Hepatocyte (in vitro differentiated cells): ENCODE data around the gene TMEM213. TPM values are rescaled to one million over a fixed set of nuclear protein-coding genes. Genes with fewer than 3 reads are reported as not detected.

Experiments used
- DNase-seq: peaks from one replicate; pipeline ENCODE4 v3.0.0-alpha.2; 2016; ENCODE audit warnings: low spot score
- H2AFZ ChIP-seq: fragments of 200-600 bp; sonication (generic); 2 replicates; pipeline ENCODE4 v1.6.0; 2016; ENCODE audit warnings: antibody characterized with exemption, mild to moderate bottlenecking
- H3K27ac ChIP-seq: fragments of 200-600 bp; sonication (generic); 2 replicates; pipeline ENCODE4 v1.5.1; 2016; ENCODE audit warnings: mild to moderate bottlenecking
- H3K27me3 ChIP-seq: fragments of 200-600 bp; sonication (generic); 2 replicates; pipeline ENCODE4 v1.6.1; 2016
- H3K36me3 ChIP-seq: fragments of 200-600 bp; sonication (generic); replicated peaks from 2 replicates; pipeline ENCODE4 v1.5.1; 2016; ENCODE audit warnings: low read depth; ENCODE audit not compliant: insufficient read depth
- H3K4me1 ChIP-seq: fragments of 200-600 bp; sonication (generic); 2 replicates; pipeline ENCODE4 v1.5.1; 2016; ENCODE audit warnings: mild to moderate bottlenecking, moderate library complexity; ENCODE audit not compliant: insufficient read depth
- H3K4me2 ChIP-seq: fragments of 200-600 bp; sonication (generic); 2 replicates; pipeline ENCODE4 v1.6.0; 2016
- H3K4me3 ChIP-seq: fragments of 200-600 bp; sonication (generic); 2 replicates; pipeline ENCODE4 v1.5.1; 2016; ENCODE audit warnings: mild to moderate bottlenecking
- H3K79me2 ChIP-seq: fragments of 200-600 bp; sonication (generic); 2 replicates; pipeline ENCODE4 v1.6.0; 2017; ENCODE audit warnings: mild to moderate bottlenecking
- H3K9me2 ChIP-seq: fragments of 200-600 bp; sonication (generic); replicated peaks from 2 replicates; pipeline ENCODE4 v1.6.0; 2017; ENCODE audit warnings: mild to moderate bottlenecking; ENCODE audit not compliant: insufficient read depth
- H3K9me3 ChIP-seq: fragments of 200-600 bp; sonication (generic); 2 replicates; pipeline ENCODE4 v1.5.1; 2016; ENCODE audit warnings: low read depth, mild to moderate bottlenecking
- H4K20me1 ChIP-seq: fragments of 200-600 bp; sonication (generic); 2 replicates; pipeline ENCODE4 v1.6.0; 2016; ENCODE audit warnings: mild to moderate bottlenecking; ENCODE audit not compliant: insufficient read depth, poor library complexity, severe bottlenecking
- EZH2 ChIP-seq: fragments of 200-600 bp; sonication (generic); IDR thresholded peaks from 2 replicates; pipeline ENCODE4 v1.6.1; 2016; ENCODE audit warnings: antibody characterized with exemption, mild to moderate bottlenecking, borderline replicate concordance
- EZH2phosphoT487 ChIP-seq: fragments of 200-600 bp; sonication (generic); IDR thresholded peaks from one replicate; pipeline ENCODE4 v1.6.1; 2018; ENCODE audit warnings: antibody characterized with exemption, mild to moderate bottlenecking, low read depth, moderate library complexity; ENCODE audit not compliant: unreplicated experiment, severe bottlenecking
- WGBS: methylation state at CpG from one replicate; pipeline ENCODE4 v1.1.6; 2016; ENCODE audit warnings: low lambda C conversion rate; ENCODE audit errors: missing lambda C conversion rate; 5-methylcytosine and 5-hydroxymethylcytosine counted together
- polyA plus RNA-seq: library from polyadenylated mRNA; unstranded; fragments of >200 nt; fragmentation: Nextera tagmentation; extraction: Ambion mirVana; gene quantifications from 2 replicates; pipeline ENCODE4 v1.2.1, GENCODE V29; 2016
- total RNA-seq: library from RNA; depleted of rRNA; stranded (reverse); fragments of >200 nt; gene quantifications from 2 replicates; pipeline ENCODE4 v1.2.3, GENCODE V29; 2014
- TF ChIP-seq, protein P1 (sequence below): fragments of 200-600 bp; sonication (generic); IDR thresholded peaks from 2 replicates; pipeline ENCODE4 v1.5.1; 2016; ENCODE audit warnings: antibody characterized with exemption, mild to moderate bottlenecking; ENCODE audit not compliant: poor library complexity

TMEM213 gene
- total and polyA plus RNA-seq, 2 experiments from 2014 or later = 0.03 to 0.93 TPM

DNA sequence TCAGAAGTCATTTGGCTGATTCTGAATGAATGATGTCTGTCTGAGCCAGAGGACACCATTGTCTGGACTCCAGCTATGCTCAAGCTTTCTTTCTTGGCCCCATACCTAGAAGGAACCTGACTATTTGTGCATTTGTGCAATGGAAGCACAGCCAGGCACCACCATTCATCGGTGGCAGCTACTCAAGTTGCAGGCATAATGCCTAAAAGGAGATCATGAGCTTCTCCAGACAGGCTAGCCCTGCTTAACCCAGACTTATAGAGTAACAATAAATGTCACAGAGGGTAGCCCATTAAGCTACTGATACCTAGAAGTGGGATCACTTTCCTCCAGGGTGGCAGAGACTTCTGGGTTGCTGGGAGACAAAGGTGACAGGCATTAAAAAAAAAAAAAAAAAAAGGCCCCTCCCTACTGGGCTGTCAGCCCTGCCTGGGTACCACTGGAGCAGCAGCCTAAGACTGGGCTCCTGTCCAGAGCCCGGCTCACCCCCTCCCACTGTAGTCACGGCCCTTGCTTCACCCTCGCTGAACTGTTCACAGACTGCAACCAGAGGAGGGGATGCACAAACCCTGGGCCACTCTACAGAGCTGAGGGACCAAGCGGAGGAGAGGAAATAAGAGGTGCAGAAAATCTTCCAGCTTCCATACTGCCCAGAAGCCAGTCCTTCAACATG is 75.6 kb downstream of the TMEM213 start:
- no peaks in the 10 kb centered on the region for H3K79me2 ChIP-seq
- no peak overlapping the region for H3K4me2 ChIP-seq

DNA sequence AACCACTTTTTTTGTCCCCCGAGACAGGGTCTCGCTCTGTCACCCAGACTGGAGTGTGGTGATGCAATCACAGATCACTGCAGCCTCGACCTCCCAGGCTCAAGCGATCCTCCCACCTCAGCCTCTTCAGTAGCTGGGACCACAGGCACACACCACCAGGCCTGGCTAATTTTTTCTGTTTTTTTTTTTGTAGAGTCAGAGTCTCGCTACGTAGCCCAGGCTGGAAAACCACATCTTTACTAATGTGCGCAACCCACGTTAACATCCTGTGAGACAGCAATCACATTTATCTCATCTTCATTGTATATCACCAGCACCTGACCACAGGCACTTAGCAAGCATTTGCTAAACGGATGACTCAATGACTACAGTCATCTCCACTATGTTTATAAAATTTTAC is 78.0 kb downstream of the TMEM213 start:
- TF ChIP-seq EZH2phosphoT487 (no peak), EZH2 (no peak)
- TF ChIP-seq, protein P1, sequence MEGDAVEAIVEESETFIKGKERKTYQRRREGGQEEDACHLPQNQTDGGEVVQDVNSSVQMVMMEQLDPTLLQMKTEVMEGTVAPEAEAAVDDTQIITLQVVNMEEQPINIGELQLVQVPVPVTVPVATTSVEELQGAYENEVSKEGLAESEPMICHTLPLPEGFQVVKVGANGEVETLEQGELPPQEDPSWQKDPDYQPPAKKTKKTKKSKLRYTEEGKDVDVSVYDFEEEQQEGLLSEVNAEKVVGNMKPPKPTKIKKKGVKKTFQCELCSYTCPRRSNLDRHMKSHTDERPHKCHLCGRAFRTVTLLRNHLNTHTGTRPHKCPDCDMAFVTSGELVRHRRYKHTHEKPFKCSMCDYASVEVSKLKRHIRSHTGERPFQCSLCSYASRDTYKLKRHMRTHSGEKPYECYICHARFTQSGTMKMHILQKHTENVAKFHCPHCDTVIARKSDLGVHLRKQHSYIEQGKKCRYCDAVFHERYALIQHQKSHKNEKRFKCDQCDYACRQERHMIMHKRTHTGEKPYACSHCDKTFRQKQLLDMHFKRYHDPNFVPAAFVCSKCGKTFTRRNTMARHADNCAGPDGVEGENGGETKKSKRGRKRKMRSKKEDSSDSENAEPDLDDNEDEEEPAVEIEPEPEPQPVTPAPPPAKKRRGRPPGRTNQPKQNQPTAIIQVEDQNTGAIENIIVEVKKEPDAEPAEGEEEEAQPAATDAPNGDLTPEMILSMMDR = no peak

More for the DNA sequence above, 75.6 kb downstream of the TMEM213 start:
- Histone ChIP-seq H3K36me3 (no peaks in the 10 kb centered on the region), H3K4me3 (no peak overlapping the region), H3K27me3 (no peaks in the 10 kb centered on the region), H4K20me1 (no peaks in the 10 kb centered on the region), H3K4me1 (peaks cover 4% of the 10 kb centered on the region), H2AFZ (no peak overlapping the region), H3K9me3 (no peaks in the 10 kb centered on the region), H3K27ac (no peak overlapping the region), H3K9me2 (no peaks in the 10 kb centered on the region)
- 50% methylated on average over 5 of the region's 5 CpGs for WGBS
- DNase-seq = no peak
- TF ChIP-seq EZH2 (no peak), EZH2phosphoT487 (no peak)
- TF ChIP-seq, protein P1 = no peak

DNA sequence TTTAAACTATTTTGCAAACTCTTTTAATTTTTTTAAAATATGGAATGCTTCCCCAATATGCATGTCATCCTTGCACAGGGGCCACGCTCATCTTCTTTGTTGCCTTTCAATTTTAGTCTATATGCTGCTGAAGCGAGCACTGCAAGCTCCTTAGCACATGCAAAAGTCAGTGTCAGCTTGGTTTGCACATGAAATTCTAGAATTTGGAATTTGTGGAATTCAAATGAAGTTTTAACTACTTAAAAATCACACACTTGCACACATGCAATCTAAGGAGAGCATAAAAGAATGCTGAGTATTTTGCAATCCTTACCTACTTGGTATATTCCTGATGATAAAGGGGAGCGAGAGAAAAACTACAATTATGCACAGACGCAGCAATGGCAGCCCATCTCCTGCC is 78.5 kb downstream of the TMEM213 start:
- Histone ChIP-seq H3K36me3 (no peaks in the 10 kb centered on the region), H3K4me1 (peaks cover 8% of the 10 kb centered on the region), H3K4me3 (no peak overlapping the region), H3K27ac (no peak overlapping the region), H3K9me2 (no peaks in the 10 kb centered on the region), H3K27me3 (no peaks in the 10 kb centered on the region), H2AFZ (no peak overlapping the region), H4K20me1 (no peaks in the 10 kb centered on the region), H3K4me2 (no peak overlapping the region), H3K9me3 (no peaks in the 10 kb centered on the region), H3K79me2 (no peaks in the 10 kb centered on the region)
- WGBS = 66% methylated on average over 4 of the region's 4 CpGs
- no peak for DNase-seq
- TF ChIP-seq, protein P1 = no peak
- TF ChIP-seq EZH2phosphoT487 = no peak
- TF ChIP-seq EZH2 = no peak

More for the DNA sequence above, 78.0 kb downstream of the TMEM213 start:
- Histone ChIP-seq H3K79me2 (no peaks in the 10 kb centered on the region), H3K36me3 (no peaks in the 10 kb centered on the region), H3K27ac (no peak overlapping the region), H3K9me3 (no peaks in the 10 kb centered on the region), H3K9me2 (no peaks in the 10 kb centered on the region), H3K4me3 (no peak overlapping the region), H4K20me1 (no peaks in the 10 kb centered on the region), H3K27me3 (no peaks in the 10 kb centered on the region), H3K4me2 (no peak overlapping the region), H3K4me1 (peaks cover 8% of the 10 kb centered on the region), H2AFZ (no peak overlapping the region)
- no peak for DNase-seq
- 87% methylated on average over 9 of the region's 9 CpGs for WGBS
